Measurements from ENCODE around the gene SDK1.

Gene SDK1

DNA sequence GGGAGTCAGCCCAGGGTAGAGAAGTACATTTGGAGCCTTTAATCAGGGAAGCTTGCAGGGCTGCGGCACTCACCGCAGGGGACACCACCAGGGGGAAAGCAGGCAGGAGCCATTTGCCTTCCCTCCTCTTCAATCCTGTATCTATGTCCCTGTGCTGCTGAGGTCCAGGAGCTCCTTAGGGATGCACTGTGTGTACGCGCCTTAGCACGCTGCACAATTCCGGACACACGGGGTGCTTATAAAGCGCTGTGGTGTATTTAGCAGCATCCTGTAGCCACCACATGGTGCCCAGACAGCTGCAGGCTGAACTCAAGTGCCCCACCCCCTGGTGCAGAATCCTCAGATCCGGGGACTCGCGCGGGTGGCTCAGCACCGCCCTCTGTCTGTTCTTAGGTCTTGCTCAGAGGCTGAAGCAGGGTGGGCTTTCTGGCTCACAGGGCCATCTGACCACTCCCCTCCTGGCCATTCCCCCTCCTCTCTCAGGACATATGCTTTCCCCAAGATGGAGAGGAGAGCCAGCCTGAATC, 421.4 kb downstream of the SDK1 start:
- TF ChIP-seq, protein P1, sequence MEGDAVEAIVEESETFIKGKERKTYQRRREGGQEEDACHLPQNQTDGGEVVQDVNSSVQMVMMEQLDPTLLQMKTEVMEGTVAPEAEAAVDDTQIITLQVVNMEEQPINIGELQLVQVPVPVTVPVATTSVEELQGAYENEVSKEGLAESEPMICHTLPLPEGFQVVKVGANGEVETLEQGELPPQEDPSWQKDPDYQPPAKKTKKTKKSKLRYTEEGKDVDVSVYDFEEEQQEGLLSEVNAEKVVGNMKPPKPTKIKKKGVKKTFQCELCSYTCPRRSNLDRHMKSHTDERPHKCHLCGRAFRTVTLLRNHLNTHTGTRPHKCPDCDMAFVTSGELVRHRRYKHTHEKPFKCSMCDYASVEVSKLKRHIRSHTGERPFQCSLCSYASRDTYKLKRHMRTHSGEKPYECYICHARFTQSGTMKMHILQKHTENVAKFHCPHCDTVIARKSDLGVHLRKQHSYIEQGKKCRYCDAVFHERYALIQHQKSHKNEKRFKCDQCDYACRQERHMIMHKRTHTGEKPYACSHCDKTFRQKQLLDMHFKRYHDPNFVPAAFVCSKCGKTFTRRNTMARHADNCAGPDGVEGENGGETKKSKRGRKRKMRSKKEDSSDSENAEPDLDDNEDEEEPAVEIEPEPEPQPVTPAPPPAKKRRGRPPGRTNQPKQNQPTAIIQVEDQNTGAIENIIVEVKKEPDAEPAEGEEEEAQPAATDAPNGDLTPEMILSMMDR (conservative IDR thresholded peaks at IDR 0.05; ENCODE audit: low read length), result no peak
- DNase-seq (ENCODE audit: low read depth), result no peak
- H3K4me3 ChIP-seq (ENCODE audit: low read length), result no peak overlapping the region

DNA sequence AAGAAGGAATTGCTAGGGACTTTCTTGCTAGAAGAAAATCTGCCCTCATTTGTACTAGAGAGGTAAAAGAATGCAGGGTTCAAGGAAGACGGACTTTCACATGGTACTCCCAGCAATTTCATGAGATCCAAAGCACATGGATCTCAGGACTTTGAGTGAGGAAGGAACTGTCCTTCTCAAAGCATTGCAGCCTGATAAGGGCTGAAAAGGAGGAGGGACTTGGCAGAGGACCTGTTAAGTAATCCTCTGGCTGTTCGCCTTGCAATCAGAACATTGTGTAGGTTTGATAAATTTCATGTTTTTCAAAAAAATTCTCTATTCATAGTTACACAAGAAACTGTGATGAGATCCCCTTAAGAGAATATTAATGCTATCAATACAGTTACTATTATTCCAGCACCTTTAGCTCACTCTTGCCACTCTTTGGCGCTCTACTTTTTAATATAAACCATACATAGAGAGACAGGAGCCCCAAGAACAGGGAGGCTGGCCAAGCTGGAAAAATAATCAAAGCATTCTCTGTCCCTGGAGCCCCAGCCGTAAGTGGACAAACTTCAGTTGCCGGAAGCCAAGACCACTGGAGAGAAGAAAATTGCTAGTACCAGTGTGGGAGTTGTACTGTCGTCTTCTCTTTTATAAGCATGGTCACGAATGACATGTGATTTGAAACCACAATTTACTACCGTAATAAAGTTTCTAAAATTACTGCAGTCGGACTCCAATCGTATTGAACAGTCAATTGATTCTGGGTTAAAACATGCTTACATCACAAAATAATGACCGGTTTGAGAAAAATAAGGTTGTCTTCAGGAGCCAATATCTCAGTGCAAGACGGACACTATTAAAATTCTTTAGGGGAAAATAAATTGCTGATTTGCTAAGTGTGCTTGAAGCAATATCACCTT, 424.4 kb downstream of the SDK1 start:
- DNase-seq (ENCODE audit: low read depth), result no peak
- TF ChIP-seq, protein P1 (conservative IDR thresholded peaks at IDR 0.05; ENCODE audit: low read length), result no peak
- no peak overlapping the region for H3K4me3 ChIP-seq (ENCODE audit: low read length)

DNA sequence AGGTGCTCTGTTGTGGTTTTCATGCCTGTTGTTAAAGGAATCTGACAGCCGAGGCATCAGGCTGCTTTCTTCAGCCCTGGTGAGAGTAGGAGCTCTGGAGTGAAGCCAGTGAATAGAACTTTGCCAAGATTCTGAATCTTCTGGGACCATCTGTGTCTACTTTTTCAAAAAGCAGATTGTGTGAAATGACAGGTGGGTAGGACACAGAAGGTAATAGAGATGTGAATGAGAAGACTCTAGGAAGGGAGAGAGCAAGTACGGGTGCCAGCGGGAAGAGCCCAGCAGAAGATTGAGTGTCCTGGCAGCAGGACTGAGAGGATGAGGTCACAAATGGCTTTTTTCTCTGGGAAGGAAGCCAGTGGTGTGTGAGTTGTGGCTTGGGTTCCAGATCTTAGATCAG, 429.2 kb downstream of the SDK1 start:
- H3K4me3 ChIP-seq (ENCODE audit: low read length), result no peak overlapping the region
- no peak for DNase-seq (ENCODE audit: low read depth)
- TF ChIP-seq, protein P1 (conservative IDR thresholded peaks at IDR 0.05; ENCODE audit: low read length), result no peak

DNA sequence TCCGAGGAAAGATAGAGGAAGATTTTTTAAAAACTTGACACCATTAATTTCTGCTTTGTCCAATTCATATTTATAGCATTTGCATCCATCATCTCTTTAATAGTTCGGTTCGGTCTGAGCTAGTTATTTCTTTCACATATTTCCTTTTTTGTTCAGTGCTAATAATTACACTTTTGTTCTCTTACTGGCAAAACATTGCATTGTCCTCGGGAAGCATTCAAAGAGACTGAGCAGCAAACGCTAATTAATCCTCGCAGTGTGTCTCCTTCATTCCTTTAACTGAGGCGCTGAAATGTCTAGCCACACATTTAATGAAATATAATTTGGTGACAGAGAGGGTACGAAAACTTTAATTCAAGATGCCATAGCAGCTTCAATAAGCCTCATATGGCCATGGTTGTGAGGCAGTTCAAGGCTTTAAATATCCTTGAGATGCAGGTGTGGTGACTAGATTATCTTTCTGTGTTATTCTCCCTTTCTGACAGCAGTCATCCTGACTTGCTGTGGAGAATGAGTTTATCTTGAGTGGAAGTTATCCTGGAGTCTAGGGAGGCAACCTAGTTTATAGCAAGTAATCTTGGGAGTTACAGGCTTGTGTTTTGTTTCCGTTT, 431.4 kb downstream of the SDK1 start:
- TF ChIP-seq, protein P1 (conservative IDR thresholded peaks at IDR 0.05; ENCODE audit: low read length), result no peak
- DNase-seq (ENCODE audit: low read depth), result no peak

GRCh38 chr7:3733541-3734140, 432.6 kb downstream of the SDK1 start:
- TF ChIP-seq, protein P1 (conservative IDR thresholded peaks at IDR 0.05; ENCODE audit: low read length), result no peak
- H3K4me3 ChIP-seq (ENCODE audit: low read length), result no peak overlapping the region
- DNase-seq (ENCODE audit: low read depth), result no peak

More for the DNA sequence above, 431.4 kb downstream of the SDK1 start:
- H3K4me3 ChIP-seq (ENCODE audit: low read length), result no peak overlapping the region

- no peak for DNase-seq (ENCODE audit: low read depth)
- TF ChIP-seq, protein P1 (conservative IDR thresholded peaks at IDR 0.05; ENCODE audit: low read length), result no peak
- no peak overlapping the region for H3K4me3 ChIP-seq (ENCODE audit: low read length)
Measured at GRCh38 chr7:3738964-3739363, 437.9 kb downstream of the SDK1 start.

All from AG10803 (cell line).